ENCODE measurements around the gene ZMIZ1. TPM values are rescaled to one million over a fixed set of nuclear protein-coding genes. Genes with fewer than 3 reads are reported as not detected.
A peak's percentile ranks its signal among the peaks of the same experiment; 100 is the strongest.

Gene ZMIZ1
- total and polyA plus RNA-seq, 4 donors: 18.3 to 80.2 (median 42.6) TPM

DNA sequence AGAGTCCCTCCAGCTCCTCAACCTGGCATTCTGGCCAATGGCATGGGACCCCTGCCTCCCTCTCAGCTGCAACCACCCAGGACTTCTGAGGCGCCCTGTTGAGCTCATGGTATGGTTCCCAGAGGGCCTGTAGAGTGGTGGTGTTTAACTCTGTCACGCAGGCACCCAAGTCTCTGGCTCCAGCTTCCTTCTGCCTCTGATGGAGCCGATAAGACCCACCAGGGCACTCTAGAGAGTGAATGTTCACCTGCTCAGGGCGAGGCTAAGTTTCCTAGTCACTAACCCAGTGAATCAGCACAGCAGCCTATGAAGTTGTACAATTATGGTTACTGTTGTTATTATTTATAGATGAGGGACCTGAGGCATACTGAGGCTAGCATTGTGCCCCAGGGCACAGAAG is 120.4 kb downstream of the ZMIZ1 start:
- peak overlapping the region in 1 of 2 donors; percentile 41 for H3K27ac ChIP-seq (ENCODE audit: low read depth in 1 of 2, low read length in 1 of 2)

DNA sequence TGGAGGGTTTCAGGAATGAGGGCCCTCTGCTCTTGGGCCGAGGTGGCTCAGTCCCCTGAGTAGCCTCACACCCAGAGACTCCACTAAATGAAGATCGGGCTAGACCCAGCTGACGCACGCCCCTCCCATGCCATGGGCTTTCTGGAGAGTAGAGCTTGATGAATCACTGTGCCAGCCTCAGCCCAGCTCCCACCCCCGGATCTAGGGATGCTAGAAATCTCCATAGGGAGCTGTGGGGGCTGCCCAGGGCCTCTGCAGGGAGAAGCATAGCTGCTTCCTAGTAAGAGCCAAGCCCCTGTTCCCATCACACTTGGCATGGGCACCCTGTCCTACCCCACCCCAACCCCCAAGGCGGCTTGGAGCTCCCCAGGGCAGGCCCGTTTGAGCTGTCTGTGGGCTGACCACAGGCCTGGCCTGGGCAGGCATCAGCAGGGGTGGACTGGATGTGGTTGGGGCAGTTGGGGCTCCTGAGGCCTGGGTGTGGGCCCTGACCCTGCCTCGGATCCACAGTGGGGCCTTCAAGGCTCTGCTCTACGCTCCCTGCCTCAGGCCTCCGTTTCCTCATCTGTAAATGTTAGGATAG is 121.2 kb downstream of the ZMIZ1 start:
- WGBS, 2 donors: 82 to 88% methylated on average over 10 of the region's 10 CpGs
- H3K36me3 ChIP-seq (ENCODE audit: control insufficient read depth in 4 of 4, insufficient read depth in 4 of 4, low read length in 4 of 4): peaks cover 0 to 10% (median 4%) of the 10 kb centered on the region in 4 donors
- TF ChIP-seq, protein P1, sequence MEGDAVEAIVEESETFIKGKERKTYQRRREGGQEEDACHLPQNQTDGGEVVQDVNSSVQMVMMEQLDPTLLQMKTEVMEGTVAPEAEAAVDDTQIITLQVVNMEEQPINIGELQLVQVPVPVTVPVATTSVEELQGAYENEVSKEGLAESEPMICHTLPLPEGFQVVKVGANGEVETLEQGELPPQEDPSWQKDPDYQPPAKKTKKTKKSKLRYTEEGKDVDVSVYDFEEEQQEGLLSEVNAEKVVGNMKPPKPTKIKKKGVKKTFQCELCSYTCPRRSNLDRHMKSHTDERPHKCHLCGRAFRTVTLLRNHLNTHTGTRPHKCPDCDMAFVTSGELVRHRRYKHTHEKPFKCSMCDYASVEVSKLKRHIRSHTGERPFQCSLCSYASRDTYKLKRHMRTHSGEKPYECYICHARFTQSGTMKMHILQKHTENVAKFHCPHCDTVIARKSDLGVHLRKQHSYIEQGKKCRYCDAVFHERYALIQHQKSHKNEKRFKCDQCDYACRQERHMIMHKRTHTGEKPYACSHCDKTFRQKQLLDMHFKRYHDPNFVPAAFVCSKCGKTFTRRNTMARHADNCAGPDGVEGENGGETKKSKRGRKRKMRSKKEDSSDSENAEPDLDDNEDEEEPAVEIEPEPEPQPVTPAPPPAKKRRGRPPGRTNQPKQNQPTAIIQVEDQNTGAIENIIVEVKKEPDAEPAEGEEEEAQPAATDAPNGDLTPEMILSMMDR (IDR thresholded peaks at IDR 0.05; ENCODE audit: control extremely low read depth, extremely low read depth): no peak
- H3K27me3 ChIP-seq (ENCODE audit: control insufficient read depth in 3 of 3, insufficient read depth in 3 of 3, low read length in 2 of 3): no peaks in the 10 kb centered on the region
- H3K9ac ChIP-seq (ENCODE audit: insufficient read depth in 1 of 2, low read length in 2 of 2): no peak overlapping the region
- H3K9me3 ChIP-seq (ENCODE audit: control insufficient read depth in 4 of 4, insufficient read depth in 3 of 4, low read length in 3 of 4): no peaks in the 10 kb centered on the region
- H3K4me3 ChIP-seq: no peak overlapping the region
- no peak for ATAC-seq (ENCODE audit: insufficient read depth, low FRiP score)
- H3K27ac ChIP-seq (ENCODE audit: low read depth in 1 of 2, low read length in 1 of 2): peak overlapping the region in 1 of 2 donors; percentile 62
- no peak for DNase-seq
- H3K4me1 ChIP-seq (ENCODE audit: control insufficient read depth in 5 of 5, insufficient read depth in 5 of 5, low read length in 5 of 5): peaks cover 13 to 50% (median 46%) of the 10 kb centered on the region in 5 donors

More for the DNA sequence above, 120.4 kb downstream of the ZMIZ1 start:
- Histone ChIP-seq H3K4me3 (no peak overlapping the region), H3K9ac (ENCODE audit: insufficient read depth in 1 of 2, low read length in 2 of 2) (no peak overlapping the region), H3K36me3 (ENCODE audit: control insufficient read depth in 4 of 4, insufficient read depth in 4 of 4, low read length in 4 of 4) (peaks cover 0 to 10% (median 4%) of the 10 kb centered on the region in 4 donors), H3K9me3 (ENCODE audit: control insufficient read depth in 4 of 4, insufficient read depth in 3 of 4, low read length in 3 of 4) (no peaks in the 10 kb centered on the region), H3K4me1 (ENCODE audit: control insufficient read depth in 5 of 5, insufficient read depth in 5 of 5, low read length in 5 of 5) (peaks cover 17 to 54% (median 49%) of the 10 kb centered on the region in 5 donors), H3K27me3 (ENCODE audit: control insufficient read depth in 3 of 3, insufficient read depth in 3 of 3, low read length in 2 of 3) (no peaks in the 10 kb centered on the region)
- TF ChIP-seq, protein P1 (IDR thresholded peaks at IDR 0.05; ENCODE audit: control extremely low read depth, extremely low read depth): no peak
- WGBS, 2 donors: 78 to 82% methylated on average over 4 of the region's 4 CpGs
- DNase-seq (no peak), ATAC-seq (ENCODE audit: insufficient read depth, low FRiP score) (no peak)

DNA sequence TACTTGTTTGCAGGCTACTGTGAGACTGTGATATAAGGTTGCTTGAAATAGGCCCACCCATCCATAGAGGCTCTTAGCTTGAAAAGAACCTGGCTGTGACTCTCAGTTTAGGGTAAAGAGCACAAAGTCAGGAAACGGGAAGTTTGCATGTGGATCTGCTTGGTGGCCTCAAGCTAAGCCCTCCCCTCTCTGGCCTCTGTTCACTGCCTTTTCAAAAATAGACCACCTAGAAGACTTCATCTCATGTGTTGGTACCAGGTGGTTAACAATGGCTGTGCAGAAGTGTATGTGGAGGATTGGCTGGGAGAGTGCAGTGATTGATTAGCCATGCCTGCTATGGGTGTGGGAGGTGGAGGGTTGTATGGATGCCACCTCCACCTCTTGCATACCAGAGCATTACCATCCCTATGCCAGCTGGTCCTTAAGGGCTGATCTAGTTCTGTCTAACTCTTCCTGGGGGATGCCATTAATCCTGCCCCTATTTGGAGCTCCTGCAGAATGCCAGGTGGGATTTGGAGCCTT is 122.0 kb downstream of the ZMIZ1 start:
- H3K27me3 ChIP-seq (ENCODE audit: control insufficient read depth in 3 of 3, insufficient read depth in 3 of 3, low read length in 2 of 3): no peaks in the 10 kb centered on the region
- H3K27ac ChIP-seq (ENCODE audit: low read depth in 1 of 2, low read length in 1 of 2): peak overlapping the region in 1 of 2 donors; percentile 69
- TF ChIP-seq, protein P1 (IDR thresholded peaks at IDR 0.05; ENCODE audit: control extremely low read depth, extremely low read depth): no peak
- WGBS, 2 donors: 67 to 69% methylated on average over 1 of the region's 1 CpG
- H3K9me3 ChIP-seq (ENCODE audit: control insufficient read depth in 4 of 4, insufficient read depth in 3 of 4, low read length in 3 of 4): no peaks in the 10 kb centered on the region
- peaks cover 7 to 50% (median 42%) of the 10 kb centered on the region in 5 donors for H3K4me1 ChIP-seq (ENCODE audit: control insufficient read depth in 5 of 5, insufficient read depth in 5 of 5, low read length in 5 of 5)
- no peak overlapping the region for H3K9ac ChIP-seq (ENCODE audit: insufficient read depth in 1 of 2, low read length in 2 of 2)
- ATAC-seq (ENCODE audit: insufficient read depth, low FRiP score) (no peak), DNase-seq (no peak)
- no peak overlapping the region for H3K4me3 ChIP-seq
- H3K36me3 ChIP-seq (ENCODE audit: control insufficient read depth in 4 of 4, insufficient read depth in 4 of 4, low read length in 4 of 4): peaks cover 0 to 10% (median 4%) of the 10 kb centered on the region in 4 donors

Measured in lung (tissue), 12 donors.